Measurements from ENCODE around the gene KCNK1. TPM values are rescaled to one million over a fixed set of nuclear protein-coding genes. Genes with fewer than 3 reads are reported as not detected.
A peak's percentile ranks its signal among the peaks of the same experiment; 100 is the strongest.

Gene KCNK1
- total RNA-seq, 1 experiment from 2014 or later, result 31.1 TPM

- CTCF ChIA-PET, result no interaction called here
- intact Hi-C loops (cut with micrococcal nuclease), result no loop called here
- no peaks in the 10 kb centered on the region for H4K20me1 ChIP-seq (ENCODE audit: low read length)
- no peak overlapping the region for H3K27ac ChIP-seq (ENCODE audit: low read length)
- H3K9me3 ChIP-seq (ENCODE audit: low read length), result no peaks in the 10 kb centered on the region
- no peaks in the 10 kb centered on the region for H3F3A ChIP-seq (ENCODE audit: low read length, unreplicated experiment)
- H3K4me2 ChIP-seq (ENCODE audit: low read length), result no peak overlapping the region
- no peak overlapping the region for H3K9ac ChIP-seq (ENCODE audit: low read length)
- H3K79me2 ChIP-seq (ENCODE audit: low read length), result no peaks in the 10 kb centered on the region
- no peaks in the 10 kb centered on the region for H3K9me2 ChIP-seq (replicated peaks; ENCODE audit: low read length)
- H3K4me1 ChIP-seq (ENCODE audit: insufficient read depth, low read length), result peaks cover 4% of the 10 kb centered on the region; the same call in 1 of the 2 replicates
- TF ChIP-seq CTCF (conservative IDR thresholded peaks at IDR 0.05; ENCODE audit: low read depth, low read length), result no peak
- TF ChIP-seq EZH2phosphoT487 (IDR thresholded peaks at IDR 0.05; ENCODE audit: borderline replicate concordance, low read length), result no peak
- no peak for TF ChIP-seq EZH2 (IDR thresholded peaks at IDR 0.05; ENCODE audit: low read length, unreplicated experiment)
- no peaks in the 10 kb centered on the region for H3K36me3 ChIP-seq (ENCODE audit: low read depth, low read length)
- POLR2A ChIA-PET (ENCODE audit: unreplicated experiment), result no interaction called here
- peak; percentile 54; the same call in 1 of the 2 replicates for ATAC-seq
- H2AFZ ChIP-seq (ENCODE audit: low read length), result no peak overlapping the region
- peak; percentile 43 for DNase-seq
- no peaks in the 10 kb centered on the region for H3K27me3 ChIP-seq (ENCODE audit: low read length)
- no peak overlapping the region for H3K4me3 ChIP-seq (ENCODE audit: low read length)
- BruUV-seq (replicated peaks), result no TSS peak
Observed at GRCh38 chr1:233597489-233597901, 16.4 kb upstream of the KCNK1 start.

- Histone ChIP-seq H3K9me2 (replicated peaks; ENCODE audit: low read length) (no peaks in the 10 kb centered on the region), H3K36me3 (ENCODE audit: low read depth, low read length) (no peaks in the 10 kb centered on the region), H4K20me1 (ENCODE audit: low read length) (no peaks in the 10 kb centered on the region), H3K79me2 (ENCODE audit: low read length) (no peaks in the 10 kb centered on the region), H3F3A (ENCODE audit: low read length, unreplicated experiment) (no peaks in the 10 kb centered on the region), H2AFZ (ENCODE audit: low read length) (no peak overlapping the region), H3K27me3 (ENCODE audit: low read length) (no peaks in the 10 kb centered on the region), H3K4me1 (ENCODE audit: insufficient read depth, low read length) (peaks cover 4% of the 10 kb centered on the region; the same call in 1 of the 2 replicates), H3K9me3 (ENCODE audit: low read length) (no peaks in the 10 kb centered on the region), H3K4me2 (ENCODE audit: low read length) (no peak overlapping the region), H3K4me3 (ENCODE audit: low read length) (no peak overlapping the region), H3K27ac (ENCODE audit: low read length) (no peak overlapping the region), H3K9ac (ENCODE audit: low read length) (no peak overlapping the region)
- no TSS peak for BruUV-seq (replicated peaks)
- POLR2A ChIA-PET (ENCODE audit: unreplicated experiment), result no interaction called here
- CTCF ChIA-PET, result no interaction called here
- no peak for TF ChIP-seq CTCF (conservative IDR thresholded peaks at IDR 0.05; ENCODE audit: low read depth, low read length)
- TF ChIP-seq EZH2phosphoT487 (IDR thresholded peaks at IDR 0.05; ENCODE audit: borderline replicate concordance, low read length), result no peak
- no peak for TF ChIP-seq EZH2 (IDR thresholded peaks at IDR 0.05; ENCODE audit: low read length, unreplicated experiment)
- intact Hi-C loops (cut with micrococcal nuclease), result no loop called here
- ATAC-seq, result no peak
- DNase-seq, result no peak
Observed at GRCh38 chr1:233598891-233599541, 14.9 kb upstream of the KCNK1 start.

- Histone ChIP-seq H3K4me2 (ENCODE audit: low read length) (no peak overlapping the region), H3K4me1 (ENCODE audit: insufficient read depth, low read length) (peaks cover 4% of the 10 kb centered on the region; the same call in 1 of the 2 replicates), H3K9ac (ENCODE audit: low read length) (no peak overlapping the region), H3K4me3 (ENCODE audit: low read length) (no peak overlapping the region), H3F3A (ENCODE audit: low read length, unreplicated experiment) (no peaks in the 10 kb centered on the region), H3K27me3 (ENCODE audit: low read length) (no peaks in the 10 kb centered on the region), H2AFZ (ENCODE audit: low read length) (no peak overlapping the region), H3K9me2 (replicated peaks; ENCODE audit: low read length) (no peaks in the 10 kb centered on the region), H3K36me3 (ENCODE audit: low read depth, low read length) (no peaks in the 10 kb centered on the region), H4K20me1 (ENCODE audit: low read length) (no peaks in the 10 kb centered on the region), H3K27ac (ENCODE audit: low read length) (no peak overlapping the region), H3K79me2 (ENCODE audit: low read length) (no peaks in the 10 kb centered on the region), H3K9me3 (ENCODE audit: low read length) (no peaks in the 10 kb centered on the region)
- TF ChIP-seq EZH2 (IDR thresholded peaks at IDR 0.05; ENCODE audit: low read length, unreplicated experiment) (no peak), EZH2phosphoT487 (IDR thresholded peaks at IDR 0.05; ENCODE audit: borderline replicate concordance, low read length) (no peak), CTCF (conservative IDR thresholded peaks at IDR 0.05; ENCODE audit: low read depth, low read length) (no peak)
- intact Hi-C loops (cut with micrococcal nuclease), result no loop called here
- no TSS peak for BruUV-seq (replicated peaks)
- POLR2A ChIA-PET (ENCODE audit: unreplicated experiment), result no interaction called here
- CTCF ChIA-PET, result no interaction called here
- DNase-seq, result no peak
- ATAC-seq, result no peak
Observed at GRCh38 chr1:233599542-233600073, 14.3 kb upstream of the KCNK1 start.

All from PC-3 (cell line).